HPDE6-E6E7 (cell line): ENCODE results near the gene ATG3.
"Not testable (repeated sequence)": the region's sequence is repeated elsewhere in the genome, so short reads cannot be mapped to it uniquely, and the experiment has no call there.

Experiments
- DNase-seq: peaks from one replicate; pipeline ENCODE4 v3.0.0; 2011; ENCODE audit warnings: missing footprints; ENCODE audit errors: extremely low spot score

ATG3 gene

DNA sequence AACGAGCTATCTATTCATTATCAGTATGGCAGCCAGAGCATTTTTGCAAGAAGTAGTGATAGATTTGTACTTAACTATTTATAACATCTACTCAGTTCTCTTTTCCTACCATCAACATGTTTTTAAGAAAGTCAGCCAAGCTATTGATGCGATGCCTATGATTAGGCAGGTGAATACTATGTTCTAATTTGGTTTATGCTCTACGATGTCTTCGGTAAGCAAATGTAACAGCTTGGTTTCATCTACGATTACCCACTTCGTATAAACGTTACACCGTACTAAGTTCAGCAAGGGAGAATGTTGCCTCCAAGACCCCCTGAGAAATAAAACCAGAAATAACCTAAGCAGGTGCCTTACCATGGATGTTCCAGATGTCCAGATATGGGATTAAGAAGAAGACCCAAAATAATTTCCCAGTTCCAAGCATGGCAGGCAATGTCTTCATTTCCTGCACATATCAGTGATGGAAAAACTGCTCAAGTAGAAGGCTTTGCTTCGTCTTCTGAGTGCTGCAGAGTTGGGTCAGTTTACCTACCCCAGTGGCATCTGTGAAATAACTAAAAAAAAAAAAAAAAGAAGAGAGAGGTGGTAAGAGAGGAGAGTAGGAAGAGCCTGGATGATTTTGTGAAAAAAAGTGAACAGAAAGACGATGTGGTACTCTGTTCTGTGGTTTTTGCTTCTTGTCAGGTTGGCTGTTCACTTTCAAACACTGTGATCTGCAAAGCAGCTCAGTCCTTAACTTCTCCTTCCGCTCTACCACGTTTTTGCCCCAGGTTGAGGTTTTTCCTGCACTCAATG is 62.6 kb downstream of the ATG3 start, which contains the start of gene BTLA:
Gene BTLA (minus strand): TSS at position 559 of the 798 bp plus-strand sequence. CDS start 114 bp downstream, at position 445.
- DNase-seq = no peak

DNA sequence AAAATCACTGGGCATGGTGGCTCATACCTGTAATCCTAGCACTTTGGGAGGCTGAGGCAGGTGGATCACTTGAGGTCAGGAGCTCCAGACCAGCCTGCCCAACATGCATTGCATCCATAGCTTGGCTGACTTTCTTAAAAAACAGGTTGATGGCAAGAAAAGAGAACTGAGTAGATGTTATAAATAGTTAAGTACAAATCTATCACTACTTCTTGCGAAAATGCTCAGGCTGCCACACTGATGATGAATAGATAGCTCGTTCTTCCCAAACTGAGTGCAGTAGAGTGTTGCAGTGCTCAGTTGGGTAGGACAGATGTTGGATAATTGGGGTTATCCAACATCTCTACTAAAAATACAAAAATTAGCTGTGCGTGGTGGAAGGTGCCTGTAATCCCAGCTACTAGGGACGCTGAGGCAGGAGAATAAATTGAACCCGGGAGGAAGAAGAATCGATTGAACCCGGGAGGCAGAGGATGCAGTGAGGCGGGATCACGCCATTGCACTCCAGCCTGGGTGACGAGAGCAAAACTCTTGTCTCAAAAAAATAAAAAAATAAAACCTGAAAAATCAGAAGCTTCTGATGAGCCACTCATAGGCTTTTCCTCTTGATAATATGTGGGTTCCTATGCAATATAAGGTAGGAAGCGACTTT is 63.7 kb downstream of the ATG3 start:
- no peak for DNase-seq

DNA sequence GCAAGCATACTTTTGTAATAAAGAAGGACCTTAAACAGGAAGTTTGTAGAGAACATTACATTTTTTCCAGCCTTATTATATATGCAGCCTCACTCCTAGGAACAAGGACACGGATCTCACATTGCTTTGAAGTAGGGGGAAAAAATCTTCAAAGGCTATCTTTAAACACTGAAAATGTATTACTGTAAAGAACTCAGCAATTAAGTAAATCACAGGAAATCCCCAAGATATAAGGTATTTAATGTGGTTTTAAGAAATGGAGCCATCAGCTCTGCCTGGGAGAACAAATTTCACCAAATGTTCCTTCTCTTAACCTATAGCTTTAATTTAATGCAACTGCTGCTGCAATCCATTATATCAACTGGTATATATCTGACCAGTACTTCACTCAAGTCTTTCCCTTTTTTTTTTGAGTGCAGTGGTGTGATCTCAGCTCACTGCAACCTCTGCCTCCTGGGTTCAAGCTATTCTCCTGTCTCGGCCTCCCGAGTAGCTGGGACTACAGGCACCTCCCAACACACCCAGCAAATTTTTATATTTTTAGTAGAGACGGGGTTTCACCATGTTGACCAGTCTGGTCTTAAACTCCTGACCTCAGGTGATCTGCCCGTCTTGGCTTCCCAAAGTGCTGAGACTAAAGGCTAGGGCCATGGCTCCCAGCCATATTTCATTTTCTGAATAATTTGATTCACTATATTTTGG is 65.2 kb downstream of the ATG3 start:
- no peak for DNase-seq

DNA sequence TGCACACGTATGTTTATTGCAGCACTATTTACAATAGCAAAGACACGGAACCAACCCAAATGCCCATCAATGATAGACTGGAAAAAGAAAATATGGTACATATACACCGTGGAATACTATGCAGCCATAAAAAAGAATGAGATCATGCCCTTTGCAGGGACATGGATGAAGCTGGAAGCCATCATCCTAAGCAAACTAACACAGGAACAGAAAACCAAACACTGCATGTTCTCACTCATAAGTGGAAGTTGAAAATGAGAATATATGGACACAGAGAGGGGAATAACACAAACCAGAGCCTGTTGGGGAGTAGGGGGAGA is 67.4 kb downstream of the ATG3 start:
- not testable (repeated sequence) for DNase-seq

DNA sequence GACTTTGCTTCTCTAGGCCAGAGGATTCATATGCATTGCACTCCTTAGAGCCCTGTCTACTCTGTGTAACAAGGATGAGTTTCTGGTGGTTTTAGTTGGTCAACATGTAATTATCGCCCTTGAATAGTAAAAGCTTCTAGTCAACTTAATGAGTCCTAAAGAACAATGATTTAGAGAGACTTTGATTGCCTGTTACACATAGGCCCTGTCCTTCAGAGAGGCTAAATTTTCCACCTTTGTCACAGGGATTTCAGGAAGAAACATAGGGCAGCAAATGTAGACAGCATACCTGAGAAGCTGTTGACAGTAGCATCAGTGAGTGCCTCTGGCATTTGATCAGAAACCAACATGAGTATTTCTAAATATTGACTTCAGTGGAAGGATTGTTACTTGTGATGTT is 69.6 kb downstream of the ATG3 start:
- DNase-seq = no peak

DNA sequence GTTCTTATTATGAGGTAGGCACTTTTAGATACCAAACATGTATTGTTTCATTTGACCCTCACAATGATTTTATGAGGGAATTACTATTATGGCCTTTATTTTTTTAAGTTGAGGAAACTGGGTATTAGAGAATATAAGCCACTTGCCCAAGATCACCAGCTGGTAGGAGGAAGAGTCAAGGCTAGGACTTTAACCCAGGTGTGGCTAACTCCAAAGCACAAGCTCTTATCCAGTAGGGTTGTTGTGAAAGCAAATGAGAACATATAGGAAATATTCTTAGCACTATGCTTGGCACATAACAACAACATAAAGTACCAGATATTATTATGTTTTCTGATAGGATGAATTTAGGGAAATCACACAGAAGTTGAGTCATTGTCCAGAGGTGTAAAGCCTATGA is 70.4 kb downstream of the ATG3 start:
- no peak for DNase-seq

DNA sequence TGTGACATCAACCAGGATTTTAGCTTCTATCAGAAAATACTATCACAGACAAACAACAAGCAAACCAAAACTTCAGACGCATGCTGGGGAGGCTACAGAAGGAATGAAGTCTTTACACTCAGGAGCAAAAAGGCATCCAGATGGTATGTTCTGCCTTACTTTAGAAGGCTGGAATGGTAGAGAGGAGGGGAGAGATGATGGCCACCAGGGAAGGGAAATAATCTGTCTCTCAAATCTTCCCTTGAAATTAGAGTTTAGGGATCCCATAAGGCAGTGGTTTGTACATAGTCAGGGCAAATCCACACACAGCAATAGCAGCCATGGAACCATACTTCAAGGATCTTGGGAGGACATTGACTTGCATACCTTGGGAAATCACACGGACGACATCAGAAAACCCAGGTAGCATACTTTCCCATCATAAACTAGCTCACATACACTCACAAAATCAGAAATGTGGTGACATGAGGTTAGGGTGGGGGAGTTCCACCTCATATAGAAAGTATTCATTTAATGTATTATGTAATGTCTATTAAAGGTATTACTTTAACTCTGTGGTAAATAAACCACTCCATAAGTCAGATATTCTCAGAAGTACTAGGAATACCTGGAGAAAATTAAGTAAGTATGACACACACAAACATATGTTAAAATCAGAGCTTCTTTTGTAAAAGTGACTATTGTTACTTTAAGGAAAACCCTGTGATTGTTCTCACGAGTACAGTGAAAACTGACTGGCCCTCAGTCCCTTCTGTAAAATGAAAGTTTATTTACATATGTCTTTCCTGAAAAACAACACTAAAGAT is 71.9 kb downstream of the ATG3 start:
- DNase-seq = no peak

DNA sequence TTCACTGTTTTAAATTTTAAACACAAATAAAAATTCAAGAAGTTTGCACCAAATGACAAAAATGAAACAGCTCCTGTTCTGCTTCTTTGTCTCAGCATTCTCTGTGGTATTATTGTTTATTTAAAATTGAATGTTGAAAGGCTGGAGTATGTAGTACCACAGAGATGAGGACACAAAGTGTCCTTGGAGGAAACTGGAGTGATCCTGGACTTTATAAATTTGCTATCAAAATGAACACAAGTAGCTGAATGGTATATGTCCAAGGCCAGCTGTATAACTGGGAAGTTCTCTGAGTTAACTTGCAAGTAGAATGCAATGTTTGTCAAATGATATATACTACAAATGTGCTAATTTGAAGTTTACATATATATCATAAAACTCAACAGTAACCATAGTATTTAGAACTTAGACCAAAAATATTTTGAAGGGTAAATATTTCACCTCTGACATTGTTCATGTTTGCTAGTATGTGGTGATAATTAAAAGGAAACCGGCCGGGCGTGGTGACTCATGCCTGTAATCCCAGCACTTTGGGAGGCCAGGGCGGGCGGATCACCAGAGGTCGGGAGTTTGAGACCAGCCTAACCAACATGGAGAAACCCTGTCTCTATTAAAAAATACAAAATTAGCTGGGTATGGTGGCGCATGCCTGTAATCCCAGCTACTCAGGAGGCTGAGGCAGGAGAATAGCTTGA is 74.8 kb downstream of the ATG3 start:
- no peak for DNase-seq

DNA sequence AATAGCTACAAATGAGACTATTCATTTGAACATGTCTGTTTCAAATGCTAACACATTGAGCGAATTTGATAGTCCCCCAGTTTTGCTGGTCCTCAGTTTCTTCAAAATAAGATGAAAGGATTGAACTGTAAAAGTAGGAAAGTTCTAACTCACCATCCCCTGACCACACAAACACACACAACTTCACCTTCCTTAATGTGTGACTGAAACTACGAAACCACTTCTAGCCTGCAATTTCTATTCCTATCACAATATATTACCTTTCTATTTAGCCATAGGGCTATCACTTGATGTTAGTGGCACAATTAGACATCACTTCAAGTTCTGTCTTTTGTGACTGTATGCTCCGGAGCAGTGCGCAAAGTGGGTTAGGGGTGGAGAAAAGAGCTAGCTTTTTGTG is 77.4 kb downstream of the ATG3 start:
- no peak for DNase-seq

DNA sequence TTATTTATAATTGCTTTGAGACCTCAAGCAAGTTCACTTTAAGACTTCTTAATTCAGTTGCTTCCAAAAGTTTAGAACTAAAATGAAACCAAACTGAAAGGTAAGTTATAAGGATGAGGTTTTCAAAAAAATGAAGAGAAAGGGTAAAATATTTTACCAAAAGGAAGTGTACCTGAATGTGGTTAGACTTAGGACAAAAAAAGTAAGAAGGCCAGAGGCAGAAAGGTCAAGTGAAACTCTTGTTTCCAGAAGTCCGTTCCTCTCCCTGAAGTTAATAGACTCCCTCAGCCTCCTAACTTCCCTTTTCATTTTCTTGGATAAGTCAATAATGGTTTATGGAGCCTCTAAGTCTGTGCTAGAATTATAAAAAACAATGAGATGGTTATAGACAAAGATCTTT is 79.1 kb downstream of the ATG3 start:
- DNase-seq = no peak
